CD14-positive monocyte (primary cell): Measurements from ENCODE around the gene FSTL1. TPM values are rescaled to one million over a fixed set of nuclear protein-coding genes. Genes with fewer than 3 reads are reported as not detected.

Experiments
- DNase-seq, 3 donors: peaks; one replicate each; pipeline ENCODE4 v3.0.0-alpha.2; 2011 to 2022
- H2AFZ ChIP-seq: 2 replicates; pipeline ENCODE4 v1.6.0; 2012; ENCODE audit warnings: mild to moderate bottlenecking, low read depth, low read length, inconsistent platforms; ENCODE audit not compliant: insufficient read depth, poor library complexity, severe bottlenecking
- H3K27ac ChIP-seq, 2 donors: 1 replicate in 1 of 2; 2 replicates in 1 of 2; pipeline ENCODE4 v1.5.1; 2012 to 2013; ENCODE audit warnings: low read length in 2 of 2, control low read depth in 1 of 2, inconsistent platforms in 1 of 2, low read depth in 1 of 2, mild to moderate bottlenecking in 1 of 2
- H3K27me3 ChIP-seq, 2 donors: one replicate each; pipeline versions ENCODE4 v1.6.0 to v1.6.1; 2011 to 2013; ENCODE audit warnings: low read length in 2 of 2; ENCODE audit not compliant: control insufficient read depth in 2 of 2, insufficient read depth in 2 of 2
- H3K36me3 ChIP-seq, 2 donors: replicated peaks in 1 of 2; 1 replicate in 1 of 2; 2 replicates in 1 of 2; pipeline versions ENCODE4 v1.5.1 to v1.6.1; 2012 to 2013; ENCODE audit warnings: low read length in 2 of 2, control low read depth in 1 of 2, inconsistent platforms in 1 of 2, mild to moderate bottlenecking in 1 of 2; ENCODE audit not compliant: insufficient read depth in 2 of 2, control insufficient read depth in 1 of 2
- H3K4me1 ChIP-seq, 2 donors: 1 replicate in 1 of 2; 2 replicates in 1 of 2; pipeline versions ENCODE4 v1.5.1 to v1.6.1; 2012 to 2013; ENCODE audit warnings: low read length in 2 of 2, control low read depth in 1 of 2, inconsistent platforms in 1 of 2, mild to moderate bottlenecking in 1 of 2, moderate library complexity in 1 of 2; ENCODE audit not compliant: insufficient read depth in 2 of 2, control insufficient read depth in 1 of 2
- H3K4me2 ChIP-seq: replicated peaks from 2 replicates; pipeline ENCODE3; 2012; ENCODE audit warnings: low read length, moderate library complexity, mild to moderate bottlenecking; ENCODE audit not compliant: poor library complexity, severe bottlenecking; ENCODE audit errors: extremely low read depth
- H3K4me3 ChIP-seq, 3 experiments: fragments of 200-600 bp in 1 of 3; sonication (generic) in 1 of 3; replicated peaks in 1 of 3; 1 replicate in 2 of 3; 2 replicates in 1 of 3; pipeline ENCODE4 v1.5.1; 2011 to 2013; ENCODE audit warnings: low read length in 3 of 3, mild to moderate bottlenecking in 3 of 3, control low read depth in 2 of 3, low read depth in 2 of 3, inconsistent platforms in 1 of 3, moderate library complexity in 1 of 3
- H3K79me2 ChIP-seq: 2 replicates; pipeline ENCODE4 v1.6.0; 2012; ENCODE audit warnings: mild to moderate bottlenecking, control low read depth, inconsistent platforms, low read length, moderate library complexity; ENCODE audit not compliant: insufficient read depth
- H3K9ac ChIP-seq: 2 replicates; pipeline ENCODE4 v1.6.0; 2017; ENCODE audit warnings: low read length, mild to moderate bottlenecking; ENCODE audit not compliant: insufficient read depth, poor library complexity, severe bottlenecking
- H3K9me3 ChIP-seq, 2 donors: replicated peaks in 1 of 2; 1 replicate in 1 of 2; 2 replicates in 1 of 2; pipeline versions ENCODE4 v1.5.1 to v1.6.1; 2012 to 2013; ENCODE audit warnings: low read length in 2 of 2, control low read depth in 1 of 2; ENCODE audit not compliant: control insufficient read depth in 1 of 2, insufficient read depth in 1 of 2
- H4K20me1 ChIP-seq: 2 replicates; pipeline ENCODE4 v1.6.0; 2012; ENCODE audit warnings: mild to moderate bottlenecking, low read length, control low read depth, moderate library complexity; ENCODE audit not compliant: insufficient read depth
- H3K27ac Mint-ChIP-seq, 7 donors: one replicate each; pipeline ENCODE4 v1.8.0; 2020; ENCODE audit warnings: mild to moderate bottlenecking in 7 of 7, mixed read lengths in 7 of 7, moderate library complexity in 6 of 7, inconsistent platforms in 2 of 7
- H3K27me3 Mint-ChIP-seq, 3 donors: one replicate each; pipeline ENCODE4 v1.8.0; 2021 to 2022; ENCODE audit warnings: low read depth in 3 of 3, mild to moderate bottlenecking in 3 of 3, mixed read lengths in 3 of 3, moderate library complexity in 3 of 3, inconsistent platforms in 1 of 3
- H3K36me3 Mint-ChIP-seq, 2 donors: one replicate each; pipeline ENCODE4 v1.8.0; 2020; ENCODE audit warnings: mixed read lengths in 2 of 2, inconsistent platforms in 1 of 2, mild to moderate bottlenecking in 1 of 2
- H3K4me1 Mint-ChIP-seq: one replicate; pipeline ENCODE4 v1.8.0; 2020; ENCODE audit warnings: mild to moderate bottlenecking, mixed read lengths
- H3K4me3 Mint-ChIP-seq, 2 donors: one replicate each; pipeline ENCODE4 v1.8.0; 2020; ENCODE audit warnings: mild to moderate bottlenecking in 2 of 2, mixed read lengths in 2 of 2, moderate library complexity in 1 of 2
- H3K9me3 Mint-ChIP-seq, 7 donors: one replicate each; pipeline ENCODE4 v1.8.0; 2020 to 2022; ENCODE audit warnings: mixed read lengths in 7 of 7, mild to moderate bottlenecking in 6 of 7, moderate library complexity in 6 of 7, inconsistent platforms in 2 of 7
- WGBS: methylation state at CpG from one replicate; pipeline ENCODE4 v1.1.5; 2013; ENCODE audit warnings: missing lambda C conversion rate; ENCODE audit not compliant: insufficient coverage; 5-methylcytosine and 5-hydroxymethylcytosine counted together
- intact Hi-C, 2 donors: fragments of 100-400 bp; cut with micrococcal nuclease; formaldehyde crosslinking; loops; one replicate each; pipeline versions ENCODE4 v1.15.0 to v1.15.1; 2023
- polyA plus RNA-seq, 3 donors: library from polyadenylated mRNA; depleted of rRNA in 1 of 3; unstranded in 2 of 3; stranded (reverse) in 1 of 3; fragments of 300-500 nt in 2 of 3; fragments of >200 nt in 1 of 3; fragmentation: Illumina TruSeq in 2 of 3; gene quantifications; 1 replicate in 2 of 3; 2 replicates in 1 of 3; pipeline ENCODE4 v1.2.3, GENCODE V29; 2012 to 2021
- TF ChIP-seq, protein P1 (sequence below): fragments of 200-600 bp; IDR thresholded peaks from one replicate; pipeline ENCODE4 v1.8.0; 2022; ENCODE audit warnings: antibody characterized with exemption, mild to moderate bottlenecking

Gene FSTL1
- polyA plus RNA-seq, 3 donors, result 0.13 to 0.44 (median 0.29) TPM

DNA sequence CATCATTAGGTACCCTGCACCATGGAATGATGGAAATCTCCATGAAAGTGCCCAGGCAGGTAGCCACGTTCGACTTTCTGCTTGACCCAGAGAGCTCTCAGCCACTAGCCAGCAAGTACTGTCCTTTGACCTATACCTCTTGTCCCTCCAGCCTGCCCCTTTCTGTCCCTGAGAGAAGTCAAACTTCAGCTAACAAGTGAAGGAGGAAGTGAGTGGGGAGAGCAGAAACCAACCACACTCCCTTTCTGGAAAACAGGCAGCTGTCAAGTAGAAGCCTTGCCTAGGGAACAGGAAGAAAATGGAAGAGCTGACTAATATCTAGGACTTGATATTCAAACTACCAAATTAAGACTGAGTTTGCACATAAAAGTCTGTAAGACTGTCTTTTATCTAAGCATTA lies 30.3 kb upstream of the FSTL1 start:
- Histone ChIP-seq H3K4me3 (no peak overlapping the region), H3K36me3 (no peaks in the 10 kb centered on the region), H3K4me2 (no peak overlapping the region), H3K79me2 (no peaks in the 10 kb centered on the region), H3K9me3 (no peaks in the 10 kb centered on the region), H3K27ac (no peak overlapping the region), H3K9ac (no peak overlapping the region), H2AFZ (no peak overlapping the region), H3K4me1 (no peaks in the 10 kb centered on the region), H3K27me3 (no peaks in the 10 kb centered on the region), H4K20me1 (no peaks in the 10 kb centered on the region)
- peaks cover 3 to 4% (median 4%) of the 10 kb centered on the region in 3 donors for H3K27me3 Mint-ChIP-seq
- H3K9me3 Mint-ChIP-seq, result no peaks in the 10 kb centered on the region
- DNase-seq, result no peak
- no peaks in the 10 kb centered on the region for H3K36me3 Mint-ChIP-seq
- intact Hi-C loops, result no loop called here
- TF ChIP-seq, protein P1, sequence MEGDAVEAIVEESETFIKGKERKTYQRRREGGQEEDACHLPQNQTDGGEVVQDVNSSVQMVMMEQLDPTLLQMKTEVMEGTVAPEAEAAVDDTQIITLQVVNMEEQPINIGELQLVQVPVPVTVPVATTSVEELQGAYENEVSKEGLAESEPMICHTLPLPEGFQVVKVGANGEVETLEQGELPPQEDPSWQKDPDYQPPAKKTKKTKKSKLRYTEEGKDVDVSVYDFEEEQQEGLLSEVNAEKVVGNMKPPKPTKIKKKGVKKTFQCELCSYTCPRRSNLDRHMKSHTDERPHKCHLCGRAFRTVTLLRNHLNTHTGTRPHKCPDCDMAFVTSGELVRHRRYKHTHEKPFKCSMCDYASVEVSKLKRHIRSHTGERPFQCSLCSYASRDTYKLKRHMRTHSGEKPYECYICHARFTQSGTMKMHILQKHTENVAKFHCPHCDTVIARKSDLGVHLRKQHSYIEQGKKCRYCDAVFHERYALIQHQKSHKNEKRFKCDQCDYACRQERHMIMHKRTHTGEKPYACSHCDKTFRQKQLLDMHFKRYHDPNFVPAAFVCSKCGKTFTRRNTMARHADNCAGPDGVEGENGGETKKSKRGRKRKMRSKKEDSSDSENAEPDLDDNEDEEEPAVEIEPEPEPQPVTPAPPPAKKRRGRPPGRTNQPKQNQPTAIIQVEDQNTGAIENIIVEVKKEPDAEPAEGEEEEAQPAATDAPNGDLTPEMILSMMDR, result no peak
- no peak overlapping the region for H3K27ac Mint-ChIP-seq
- no CpG with 5 or more reads among the region's 2 CpGs for WGBS
- H3K4me1 Mint-ChIP-seq, result peaks cover 4% of the 10 kb centered on the region
- no peak overlapping the region for H3K4me3 Mint-ChIP-seq

- Mint-ChIP-seq H3K27ac (no peak overlapping the region), H3K4me3 (no peak overlapping the region), H3K9me3 (peaks cover 0 to 2% (median 0%) of the 10 kb centered on the region in 7 donors), H3K27me3 (peaks cover 3 to 4% (median 3%) of the 10 kb centered on the region in 3 donors), H3K36me3 (no peaks in the 10 kb centered on the region), H3K4me1 (peaks cover 4% of the 10 kb centered on the region)
- no peaks in the 10 kb centered on the region for H4K20me1 ChIP-seq
- H3K4me3 ChIP-seq, result no peak overlapping the region
- TF ChIP-seq, protein P1, result no peak
- H3K4me2 ChIP-seq, result no peak overlapping the region
- H3K36me3 ChIP-seq, result no peaks in the 10 kb centered on the region
- H3K27ac ChIP-seq, result no peak overlapping the region
- intact Hi-C loops, result no loop called here
- H3K9ac ChIP-seq, result no peak overlapping the region
- DNase-seq, result no peak
- 90% methylated on average over 2 of the region's 4 CpGs for WGBS
- H3K4me1 ChIP-seq, result no peaks in the 10 kb centered on the region
- no peaks in the 10 kb centered on the region for H3K9me3 ChIP-seq
- H3K27me3 ChIP-seq, result no peaks in the 10 kb centered on the region
- no peaks in the 10 kb centered on the region for H3K79me2 ChIP-seq
- H2AFZ ChIP-seq, result no peak overlapping the region
These were observed 27.0 kb upstream of the FSTL1 start for GRCh38 chr3:120477781-120478180.
